ENCODE data around the gene MMP14. TPM values are rescaled to one million over a fixed set of nuclear protein-coding genes. Genes with fewer than 3 reads are reported as not detected.

Gene MMP14
- total RNA-seq, 1 donor from 2014 or later: 490 TPM

DNA sequence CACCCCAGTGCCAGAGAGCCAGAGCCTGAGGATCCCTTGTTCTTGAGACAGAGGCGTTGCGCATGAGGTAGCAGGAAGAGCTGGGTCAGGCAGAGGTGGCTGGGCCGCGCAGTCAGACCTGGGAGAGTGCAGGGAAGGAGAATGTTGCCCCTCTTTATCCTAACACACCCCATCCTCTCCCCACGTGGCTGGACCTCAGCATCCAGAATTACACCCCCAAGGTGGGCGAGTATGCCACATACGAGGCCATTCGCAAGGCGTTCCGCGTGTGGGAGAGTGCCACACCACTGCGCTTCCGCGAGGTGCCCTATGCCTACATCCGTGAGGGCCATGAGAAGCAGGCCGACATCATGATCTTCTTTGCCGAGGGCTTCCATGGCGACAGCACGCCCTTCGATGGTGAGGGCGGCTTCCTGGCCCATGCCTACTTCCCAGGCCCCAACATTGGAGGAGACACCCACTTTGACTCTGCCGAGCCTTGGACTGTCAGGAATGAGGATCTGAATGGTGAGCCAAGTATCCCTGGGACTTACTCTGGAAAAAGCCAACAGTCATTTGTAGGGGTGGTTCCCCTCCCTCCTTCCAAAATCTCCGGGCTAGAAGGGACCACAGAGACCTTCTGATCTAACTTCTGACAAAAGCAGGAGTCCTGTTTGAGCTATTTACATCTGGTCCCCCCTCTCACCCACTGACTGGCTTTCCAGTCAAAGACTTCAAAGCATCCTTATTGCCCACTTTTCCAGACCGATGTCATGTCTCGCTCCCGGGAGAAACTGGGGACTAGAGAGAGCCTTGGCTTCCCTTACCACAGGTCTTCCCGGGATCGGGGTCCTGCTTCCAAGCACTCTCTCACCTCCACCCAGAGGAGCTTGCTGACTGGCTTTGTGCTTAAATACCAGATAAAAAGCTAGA, 6.1 kb downstream of the MMP14 start:
- TF ChIP-seq, protein P1, sequence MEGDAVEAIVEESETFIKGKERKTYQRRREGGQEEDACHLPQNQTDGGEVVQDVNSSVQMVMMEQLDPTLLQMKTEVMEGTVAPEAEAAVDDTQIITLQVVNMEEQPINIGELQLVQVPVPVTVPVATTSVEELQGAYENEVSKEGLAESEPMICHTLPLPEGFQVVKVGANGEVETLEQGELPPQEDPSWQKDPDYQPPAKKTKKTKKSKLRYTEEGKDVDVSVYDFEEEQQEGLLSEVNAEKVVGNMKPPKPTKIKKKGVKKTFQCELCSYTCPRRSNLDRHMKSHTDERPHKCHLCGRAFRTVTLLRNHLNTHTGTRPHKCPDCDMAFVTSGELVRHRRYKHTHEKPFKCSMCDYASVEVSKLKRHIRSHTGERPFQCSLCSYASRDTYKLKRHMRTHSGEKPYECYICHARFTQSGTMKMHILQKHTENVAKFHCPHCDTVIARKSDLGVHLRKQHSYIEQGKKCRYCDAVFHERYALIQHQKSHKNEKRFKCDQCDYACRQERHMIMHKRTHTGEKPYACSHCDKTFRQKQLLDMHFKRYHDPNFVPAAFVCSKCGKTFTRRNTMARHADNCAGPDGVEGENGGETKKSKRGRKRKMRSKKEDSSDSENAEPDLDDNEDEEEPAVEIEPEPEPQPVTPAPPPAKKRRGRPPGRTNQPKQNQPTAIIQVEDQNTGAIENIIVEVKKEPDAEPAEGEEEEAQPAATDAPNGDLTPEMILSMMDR (IDR thresholded peaks at IDR 0.05): no peak
- Mint-ChIP-seq H3K4me1 (ENCODE audit: unreplicated experiment) (peaks cover 55% of the 10 kb centered on the region), H3K36me3 (ENCODE audit: unreplicated experiment) (peaks cover 53% of the 10 kb centered on the region), H3K27ac (ENCODE audit: unreplicated experiment) (no peak overlapping the region), H3K4me3 (ENCODE audit: unreplicated experiment) (no peak overlapping the region), H3K27me3 (ENCODE audit: unreplicated experiment) (no peaks in the 10 kb centered on the region), H3K9me3 (ENCODE audit: unreplicated experiment) (no peaks in the 10 kb centered on the region)
- no peak for DNase-seq (ENCODE audit: extremely low spot score, unreplicated experiment)

DNA sequence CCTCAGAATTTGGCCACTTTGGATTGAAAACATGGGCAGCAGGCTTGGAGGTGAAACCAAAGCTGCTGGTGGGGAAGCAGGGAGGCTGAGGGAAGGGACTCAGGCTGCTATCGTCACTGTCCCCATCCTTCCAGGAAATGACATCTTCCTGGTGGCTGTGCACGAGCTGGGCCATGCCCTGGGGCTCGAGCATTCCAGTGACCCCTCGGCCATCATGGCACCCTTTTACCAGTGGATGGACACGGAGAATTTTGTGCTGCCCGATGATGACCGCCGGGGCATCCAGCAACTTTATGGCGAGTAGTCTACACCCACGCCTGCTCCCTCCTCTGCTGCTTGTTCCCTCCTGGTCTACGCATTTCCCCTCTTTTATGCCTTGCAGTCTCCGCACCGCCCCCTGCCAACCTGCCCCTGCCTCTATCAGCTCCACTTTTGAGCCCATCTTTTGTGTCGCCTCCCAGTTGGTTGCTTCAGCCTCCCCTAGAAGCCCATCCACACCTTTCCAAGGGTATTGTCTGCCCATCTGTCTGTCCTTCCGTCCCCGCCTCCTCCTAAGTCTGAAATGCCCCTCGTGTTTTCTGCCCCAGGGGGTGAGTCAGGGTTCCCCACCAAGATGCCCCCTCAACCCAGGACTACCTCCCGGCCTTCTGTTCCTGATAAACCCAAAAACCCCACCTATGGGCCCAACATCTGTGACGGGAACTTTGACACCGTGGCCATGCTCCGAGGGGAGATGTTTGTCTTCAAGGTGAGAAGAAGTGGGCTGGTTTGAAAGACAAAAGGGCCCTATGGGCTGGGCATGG, 6.9 kb downstream of the MMP14 start:
- Mint-ChIP-seq H3K4me3 (ENCODE audit: unreplicated experiment) (no peak overlapping the region), H3K36me3 (ENCODE audit: unreplicated experiment) (peaks cover 53% of the 10 kb centered on the region), H3K9me3 (ENCODE audit: unreplicated experiment) (no peaks in the 10 kb centered on the region), H3K4me1 (ENCODE audit: unreplicated experiment) (peaks cover 60% of the 10 kb centered on the region), H3K27me3 (ENCODE audit: unreplicated experiment) (no peaks in the 10 kb centered on the region), H3K27ac (ENCODE audit: unreplicated experiment) (no peak overlapping the region)
- DNase-seq (ENCODE audit: extremely low spot score, unreplicated experiment): no peak
- TF ChIP-seq, protein P1 (IDR thresholded peaks at IDR 0.05): no peak

GRCh38 chr14:22844221-22845102, 8.1 kb downstream of the MMP14 start:
- peaks cover 53% of the 10 kb centered on the region for H3K36me3 Mint-ChIP-seq (ENCODE audit: unreplicated experiment)
- no peaks in the 10 kb centered on the region for H3K27me3 Mint-ChIP-seq (ENCODE audit: unreplicated experiment)
- TF ChIP-seq, protein P1 (IDR thresholded peaks at IDR 0.05): no peak
- H3K27ac Mint-ChIP-seq (ENCODE audit: unreplicated experiment): peak overlapping the region; percentile 81
- no peak overlapping the region for H3K4me3 Mint-ChIP-seq (ENCODE audit: unreplicated experiment)
- H3K4me1 Mint-ChIP-seq (ENCODE audit: unreplicated experiment): peaks cover 60% of the 10 kb centered on the region
- no peaks in the 10 kb centered on the region for H3K9me3 Mint-ChIP-seq (ENCODE audit: unreplicated experiment)
- no peak for DNase-seq (ENCODE audit: extremely low spot score, unreplicated experiment)

DNA sequence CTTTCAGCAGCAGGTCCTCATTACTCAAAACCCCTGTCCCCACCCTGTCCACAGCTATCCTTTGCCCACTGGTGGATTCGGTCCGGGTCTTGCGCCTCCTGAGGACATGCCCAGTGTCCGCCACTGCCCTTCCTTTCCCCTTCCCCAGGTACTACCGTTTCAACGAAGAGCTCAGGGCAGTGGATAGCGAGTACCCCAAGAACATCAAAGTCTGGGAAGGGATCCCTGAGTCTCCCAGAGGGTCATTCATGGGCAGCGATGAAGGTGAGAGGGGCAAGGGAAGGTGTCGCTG, 8.7 kb downstream of the MMP14 start:
- H3K27ac Mint-ChIP-seq (ENCODE audit: unreplicated experiment): peak overlapping the region; percentile 81
- H3K9me3 Mint-ChIP-seq (ENCODE audit: unreplicated experiment): no peaks in the 10 kb centered on the region
- peaks cover 53% of the 10 kb centered on the region for H3K36me3 Mint-ChIP-seq (ENCODE audit: unreplicated experiment)

More for the DNA sequence above, 8.7 kb downstream of the MMP14 start:
- no peak for DNase-seq (ENCODE audit: extremely low spot score, unreplicated experiment)
- Mint-ChIP-seq H3K27me3 (ENCODE audit: unreplicated experiment) (no peaks in the 10 kb centered on the region), H3K4me1 (ENCODE audit: unreplicated experiment) (peaks cover 59% of the 10 kb centered on the region), H3K4me3 (ENCODE audit: unreplicated experiment) (no peak overlapping the region)
- TF ChIP-seq, protein P1 (IDR thresholded peaks at IDR 0.05): no peak
